Stimulated activated CD4-positive, alpha-beta T cell treated with anti-CD3 and anti-CD28 coated beads, Interleukin-4, amount 100 ng/mL, for 48 hours (primary cell): ENCODE results near the gene KCNK1.

Experiments
- DNase-seq, 2 donors: peaks; one replicate each; pipeline ENCODE4 v3.0.0-alpha.2; 2020; ENCODE audit warnings: low read depth in 2 of 2

The KCNK1 gene

DNA sequence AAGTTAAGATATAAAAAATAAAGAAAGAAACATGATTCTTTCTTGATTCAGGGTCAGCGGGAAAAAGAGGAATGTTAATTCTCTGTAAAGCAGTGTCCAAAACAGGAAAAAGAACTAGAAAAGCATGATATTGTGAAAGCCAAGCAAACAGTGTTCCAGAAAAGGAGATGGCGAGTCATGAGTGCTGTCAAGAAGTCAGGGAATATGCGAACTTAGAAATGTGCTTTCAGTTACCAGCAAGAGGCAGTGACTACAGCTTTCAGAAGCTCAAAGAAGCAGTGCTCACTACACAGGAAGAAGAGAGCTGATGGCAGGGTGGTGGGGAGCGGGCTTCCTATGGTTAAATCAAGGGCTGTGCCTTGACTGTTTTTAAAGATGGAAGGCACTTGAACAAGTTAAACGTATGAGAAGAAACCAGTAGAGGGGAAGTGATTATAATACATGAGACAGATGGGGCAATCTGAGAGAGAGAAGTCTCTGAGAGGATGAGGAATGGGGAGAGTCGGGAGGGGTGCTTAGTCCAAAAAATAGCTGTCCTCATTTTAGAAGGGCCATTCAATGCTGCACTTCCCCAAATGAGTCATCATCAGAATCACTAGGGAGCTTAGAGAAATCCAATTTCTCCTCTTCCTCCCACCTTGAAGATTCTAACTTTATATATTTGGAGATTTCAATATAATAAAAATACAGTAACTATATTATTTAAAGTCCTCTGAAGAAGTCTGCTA is 90.4 kb downstream of the KCNK1 start:
- DNase-seq = no peak

DNA sequence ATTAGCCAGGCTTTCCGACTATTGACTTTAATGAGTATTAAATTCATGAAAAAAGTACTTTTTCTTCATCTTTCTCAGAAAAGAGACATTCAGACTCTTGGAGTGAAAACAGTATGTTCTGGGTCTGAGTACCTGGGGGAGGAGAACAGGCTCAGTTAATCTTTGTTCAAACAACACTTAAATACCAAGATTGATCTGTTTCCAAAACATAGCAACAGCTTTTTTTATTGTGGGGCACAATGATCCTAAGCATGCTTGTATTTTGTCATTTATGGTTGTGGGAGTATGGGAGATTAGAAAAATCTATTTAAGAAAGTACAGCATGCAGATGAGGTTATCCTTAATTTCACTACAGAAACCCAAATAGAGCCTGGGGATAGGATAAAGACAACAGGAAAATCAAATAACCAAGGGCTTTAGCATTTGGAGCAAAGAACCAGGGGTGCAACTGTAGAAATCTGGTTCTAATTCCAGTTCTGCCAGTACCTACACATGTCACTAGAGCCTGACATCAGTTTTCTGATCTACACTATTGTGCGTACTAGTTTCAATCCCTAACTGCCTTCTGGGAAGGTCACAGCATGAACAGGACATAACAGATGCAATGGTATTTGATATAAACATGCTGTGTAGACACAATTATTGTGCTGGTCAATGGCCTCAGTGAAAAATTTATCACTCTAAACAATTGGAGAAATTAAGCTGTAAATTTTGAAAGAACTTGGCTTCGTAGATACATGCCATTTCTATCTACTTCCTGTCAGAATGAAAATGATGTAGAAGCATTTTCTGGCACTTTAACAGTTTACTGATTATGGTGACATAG is 91.2 kb downstream of the KCNK1 start:
- DNase-seq = no peak

DNA sequence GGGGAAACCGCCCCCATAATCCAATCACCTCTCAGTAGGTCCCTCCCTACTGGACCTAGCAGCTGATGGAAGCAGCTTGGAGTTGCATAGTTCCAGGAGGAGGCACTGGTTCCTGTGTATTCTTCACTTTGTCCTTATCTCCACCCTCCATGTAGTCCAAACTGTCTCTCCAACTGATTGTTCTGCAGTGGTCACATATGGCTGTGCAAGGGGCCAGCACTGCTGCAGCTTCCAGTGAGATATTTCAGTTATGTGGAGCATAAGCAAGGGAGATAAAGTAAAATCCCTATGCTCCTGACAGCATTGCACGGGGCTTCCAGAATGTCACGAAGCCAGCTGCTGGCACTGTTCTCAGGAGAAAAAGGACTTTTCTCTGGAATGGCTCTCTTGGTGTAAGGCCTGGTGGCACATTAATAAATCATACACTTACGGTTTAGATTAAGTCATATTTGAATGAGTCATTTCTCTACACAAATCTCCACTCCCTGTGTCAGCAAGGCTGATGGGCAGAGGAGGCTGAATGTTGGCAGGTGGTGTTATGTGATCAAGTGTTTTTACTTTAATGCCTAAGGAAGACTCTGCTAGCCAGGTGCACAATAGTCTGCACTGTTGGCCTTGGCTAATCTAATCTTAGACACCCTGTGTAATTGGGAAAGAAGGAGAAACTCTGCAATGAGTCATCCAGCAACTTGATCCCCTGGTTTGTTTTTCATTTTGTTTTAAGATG is 93.4 kb downstream of the KCNK1 start:
- no peak for DNase-seq

DNA sequence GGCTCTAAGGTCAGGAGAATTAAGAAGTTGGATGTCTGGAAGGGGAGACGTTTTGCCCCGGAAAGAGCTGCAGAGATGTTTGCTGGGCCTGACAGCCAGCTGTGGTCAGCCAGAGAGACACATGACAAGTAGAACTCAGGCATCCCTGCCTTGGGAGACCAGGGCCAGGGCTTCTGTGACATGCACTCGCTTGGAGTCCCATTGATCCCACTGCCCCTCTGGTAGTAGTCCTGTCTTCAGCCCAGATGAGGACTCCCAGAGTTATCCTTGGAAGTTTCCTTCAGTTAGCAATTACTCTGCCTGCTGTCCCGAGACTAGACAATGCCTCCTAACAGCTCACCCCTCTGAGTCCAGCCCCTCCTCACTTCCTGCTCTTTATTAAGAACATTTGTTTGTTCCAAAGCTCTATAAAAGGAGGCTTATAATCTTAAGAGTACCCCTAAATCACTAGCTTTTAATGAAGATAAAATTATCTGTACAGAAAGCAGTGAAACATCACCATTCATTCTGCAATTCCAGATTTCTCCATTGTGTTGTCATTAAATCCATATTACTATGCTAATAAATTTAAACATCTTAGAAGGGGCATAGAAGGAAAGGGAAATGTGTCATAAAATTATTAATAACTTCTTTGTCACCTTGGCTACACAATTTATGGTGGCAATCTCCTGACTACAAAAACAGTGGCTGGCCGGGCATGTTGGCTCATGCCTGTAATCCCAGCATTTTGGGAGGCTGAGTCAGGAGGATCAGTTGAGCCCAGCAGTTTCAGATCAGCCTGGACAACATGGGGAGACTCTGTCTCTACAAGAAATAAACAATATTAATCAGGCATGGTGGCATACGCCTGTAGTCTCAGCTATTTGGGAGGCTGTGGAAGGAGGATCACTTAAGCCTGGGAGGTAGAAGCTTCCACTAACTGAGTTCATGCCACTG is 94.2 kb downstream of the KCNK1 start:
- DNase-seq = no peak

DNA sequence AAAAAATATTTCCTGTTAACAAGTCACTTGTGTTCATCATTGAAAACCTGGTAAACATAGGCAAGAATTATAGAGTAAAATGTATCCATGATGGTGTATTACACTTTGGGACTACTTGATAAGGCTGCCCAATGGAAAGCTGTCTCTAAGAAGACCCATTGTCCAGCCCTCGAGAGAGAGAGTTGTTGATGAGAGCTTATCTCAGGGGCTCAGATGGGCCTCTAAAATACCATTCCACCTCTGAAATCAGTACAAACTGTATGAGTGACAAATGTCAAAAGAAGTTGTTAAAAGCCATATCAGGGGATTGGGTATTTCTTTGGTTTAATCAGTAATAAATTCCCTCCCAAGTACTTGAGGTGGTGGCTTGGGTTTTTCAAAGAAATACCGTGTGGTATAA is 96.1 kb downstream of the KCNK1 start:
- no peak for DNase-seq

DNA sequence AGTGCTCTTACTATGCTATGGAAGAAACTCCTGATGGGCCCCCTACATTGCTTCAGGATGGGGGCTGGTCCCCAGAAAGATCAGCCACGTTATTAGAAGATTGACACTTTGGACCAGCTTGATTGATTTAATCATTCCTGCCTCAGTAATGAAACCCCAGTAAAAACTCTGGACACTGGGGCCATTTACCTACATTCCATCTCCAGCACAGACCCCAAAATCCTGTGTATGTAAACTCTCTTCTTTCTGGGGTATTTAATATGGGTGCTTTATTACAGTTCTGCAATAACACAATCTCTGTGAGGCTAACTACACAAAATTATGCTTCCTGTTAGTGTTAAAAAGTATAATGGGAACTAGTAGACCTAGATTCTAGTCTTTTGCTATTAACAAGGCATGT is 96.6 kb downstream of the KCNK1 start:
- DNase-seq = no peak

DNA sequence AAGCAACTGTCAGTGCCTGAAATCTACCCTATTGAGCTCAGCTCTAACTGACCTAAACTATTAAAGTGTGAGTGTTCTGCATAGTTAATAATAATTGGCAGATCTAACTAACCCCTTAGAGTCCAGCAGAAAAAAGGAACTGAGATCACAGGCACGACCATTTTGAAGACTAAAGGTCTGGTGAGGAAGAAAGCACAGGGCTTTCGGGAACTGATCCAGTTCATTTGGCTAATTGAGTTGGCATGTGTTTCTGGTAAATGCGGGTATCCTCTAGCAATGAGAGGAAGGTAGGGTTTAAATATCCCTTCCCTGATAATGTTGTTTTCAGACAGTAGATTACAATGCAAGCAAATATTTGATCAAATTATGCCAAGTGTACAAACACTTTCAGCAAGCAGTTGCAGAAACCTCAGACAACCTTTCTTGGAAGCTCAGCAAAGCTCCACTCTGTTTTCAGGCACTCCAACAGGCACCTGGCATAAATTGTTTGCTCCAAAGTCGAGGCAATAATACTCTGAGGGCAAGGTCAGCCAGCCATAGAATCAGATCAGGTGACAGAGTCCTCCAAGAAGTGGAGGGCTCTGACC is 100.8 kb downstream of the KCNK1 start:
- DNase-seq = no peak

DNA sequence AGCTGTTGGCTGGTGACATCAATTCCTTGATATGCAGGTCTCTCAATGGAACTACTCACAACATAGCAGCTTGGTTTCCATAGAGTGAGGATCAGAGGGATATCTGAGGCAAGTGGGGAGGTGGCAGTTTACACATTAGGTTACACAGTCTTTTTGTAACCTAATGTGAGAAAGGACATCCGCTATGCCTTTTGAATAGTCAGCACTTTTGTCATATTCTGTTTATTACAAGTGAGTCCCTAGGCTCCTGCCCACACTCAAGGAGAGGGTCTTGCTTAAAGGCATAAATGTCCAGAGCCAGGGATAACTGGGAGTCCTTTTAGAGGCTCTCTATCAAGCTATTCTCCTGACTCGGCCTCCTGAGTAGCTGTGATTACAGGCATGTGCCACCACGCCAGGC is 104.2 kb downstream of the KCNK1 start:
- no peak for DNase-seq

DNA sequence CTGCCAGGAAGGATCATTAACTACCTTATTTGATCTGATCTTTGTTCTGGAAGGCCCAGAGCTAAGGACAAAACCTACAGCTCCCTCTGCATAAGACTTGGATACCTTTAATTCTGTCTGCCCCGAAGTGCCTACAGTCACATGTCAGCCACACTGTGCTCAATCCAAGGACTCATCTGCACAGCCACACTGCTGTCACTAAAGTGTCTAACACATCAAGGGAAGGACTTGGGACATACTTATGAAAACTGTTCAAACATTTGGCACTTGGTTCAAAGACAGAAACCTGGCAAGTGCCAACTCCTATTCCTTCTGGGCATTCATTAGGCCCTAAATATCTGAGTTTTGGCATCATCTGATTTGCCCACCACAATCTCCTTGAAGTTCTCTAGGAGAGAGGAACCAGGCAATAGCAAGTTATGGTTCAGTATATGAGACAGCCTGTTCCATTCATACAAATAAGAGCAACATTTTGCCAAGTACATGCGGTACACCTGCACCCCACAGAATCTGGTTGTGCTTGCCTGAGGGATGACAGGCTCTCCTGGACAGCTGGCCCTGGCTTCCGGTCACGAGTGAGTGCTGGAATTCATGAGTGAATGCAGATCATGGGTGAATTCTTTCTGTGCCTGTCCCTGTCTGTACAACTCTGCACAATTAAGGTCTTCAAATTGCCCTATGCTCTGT is 105.9 kb downstream of the KCNK1 start:
- DNase-seq = no peak

DNA sequence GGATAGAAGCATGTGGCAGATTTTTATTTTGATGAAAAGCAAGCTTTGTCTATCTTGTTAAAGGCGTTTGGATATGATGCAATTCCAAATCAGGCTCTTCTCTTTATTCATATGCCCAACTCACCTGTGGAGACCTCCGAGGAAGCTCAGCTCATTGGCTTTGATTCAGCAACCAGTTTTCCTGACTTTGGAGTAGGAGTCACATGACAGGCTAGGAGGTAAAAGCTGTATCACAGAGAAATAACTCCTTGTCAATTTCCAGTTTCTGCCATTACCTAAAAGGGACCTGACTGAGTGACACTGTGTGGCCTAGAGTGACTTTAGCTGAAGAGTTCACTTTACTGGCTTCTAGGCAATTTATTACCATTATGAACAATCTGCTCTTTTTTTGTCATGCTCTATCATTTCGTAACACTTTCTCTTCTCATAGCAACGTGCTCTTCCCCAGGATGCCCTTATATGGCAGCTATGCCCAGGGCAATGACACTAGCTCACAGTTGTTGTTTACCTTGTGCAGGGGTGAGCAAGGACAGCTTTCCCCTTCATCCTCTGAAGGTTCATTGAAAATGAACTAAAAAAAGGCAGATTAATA is 107.2 kb downstream of the KCNK1 start:
- no peak for DNase-seq
